HG03558 (cell line): ENCODE data around the gene SESN1.

Experiments
- ATAC-seq: cut with Tn5 transposase; IDR thresholded peaks from one replicate; pipeline ENCODE4 v1.9.1; 2021; ENCODE audit warnings: moderate number of reproducible peaks; ENCODE audit not compliant: unreplicated experiment; ENCODE audit errors: extremely low read depth

The SESN1 gene

DNA sequence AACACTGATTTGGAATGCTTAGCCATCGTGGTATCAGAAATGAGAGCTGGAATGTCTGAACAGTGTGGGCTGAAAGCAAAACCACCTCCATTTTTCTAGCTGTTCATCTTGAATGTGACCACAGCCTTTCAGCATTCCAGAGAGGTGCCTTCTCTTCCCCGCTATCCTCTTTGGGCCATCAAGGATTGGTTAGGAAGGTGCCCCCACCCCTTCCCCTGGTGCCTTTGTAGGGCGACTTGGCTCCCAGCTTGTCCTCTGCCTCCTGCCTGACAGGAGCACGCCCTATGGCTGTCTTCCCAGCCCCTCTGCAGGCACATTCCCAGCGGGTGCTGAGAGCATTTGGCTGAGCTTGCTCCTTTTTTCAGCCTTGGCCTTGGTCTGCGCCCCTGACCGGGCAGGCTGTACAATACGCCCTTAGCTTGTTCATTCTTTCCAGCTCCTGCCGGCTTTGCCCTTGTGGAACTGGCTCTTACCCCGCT, 148.9 kb downstream of the SESN1 start:
- no peak for ATAC-seq

DNA sequence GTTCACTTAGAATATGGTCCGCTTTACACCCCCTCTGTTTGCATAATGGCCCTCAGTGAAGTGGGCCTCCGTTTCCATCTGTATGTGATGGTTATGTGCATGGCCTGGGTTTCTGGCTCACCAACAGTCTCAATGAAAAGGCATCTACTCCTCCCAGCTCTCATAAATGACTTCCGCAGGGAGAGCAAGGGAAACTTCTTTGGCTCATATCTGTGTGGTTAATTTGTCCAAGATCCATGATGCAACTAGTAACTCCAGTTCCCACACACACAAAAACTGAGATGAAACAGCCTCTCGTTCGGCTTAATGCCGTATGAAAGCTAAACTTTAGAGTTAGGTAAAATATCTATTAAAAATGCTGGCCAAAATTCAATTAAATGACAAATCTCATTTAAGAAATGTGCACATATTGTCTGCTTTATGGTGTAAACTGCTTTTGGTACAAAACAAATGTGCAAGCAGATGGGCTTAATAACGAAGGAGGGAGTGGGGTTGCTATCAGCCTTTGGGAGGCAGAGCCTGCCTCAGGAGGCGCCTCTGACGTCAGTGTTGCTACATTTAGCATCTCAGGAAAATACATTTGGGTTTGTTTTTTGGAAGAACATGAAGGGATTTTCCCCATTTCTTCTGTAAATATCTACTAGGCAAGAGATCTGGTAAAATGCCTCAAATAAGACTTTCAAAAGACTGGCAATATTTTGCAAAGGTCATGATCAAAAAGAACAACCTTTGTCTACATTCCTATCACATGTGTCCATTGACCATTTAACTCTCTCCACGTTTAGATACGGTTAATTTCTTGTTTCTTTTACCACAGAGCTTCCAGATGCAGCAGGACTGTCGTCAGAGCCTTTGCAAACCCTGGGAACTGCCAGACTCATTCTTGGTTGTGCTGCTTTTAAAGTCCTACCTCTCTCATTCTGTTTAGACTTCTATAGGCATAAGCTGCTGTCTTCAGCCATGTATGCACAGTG, 149.7 kb downstream of the SESN1 start:
- ATAC-seq = no peak

DNA sequence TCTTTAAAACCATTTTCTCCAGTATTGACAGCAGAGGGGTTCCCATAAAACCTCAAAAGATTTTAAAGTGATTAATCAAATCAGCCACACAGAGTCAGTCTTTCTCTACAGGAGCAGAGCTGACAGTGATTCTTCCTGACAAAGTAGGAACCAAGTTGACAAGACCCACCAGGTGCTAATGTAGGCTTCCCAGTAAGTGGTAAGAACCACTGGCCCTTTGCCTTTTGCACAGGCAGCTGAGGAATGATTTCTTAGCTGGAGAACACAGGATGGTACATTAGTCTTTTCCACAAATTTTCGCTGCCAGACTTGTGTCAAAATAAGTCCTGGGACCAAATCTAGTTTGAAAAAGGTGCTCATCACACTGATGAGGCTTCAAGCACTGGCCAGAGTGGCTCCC, 150.6 kb downstream of the SESN1 start:
- ATAC-seq = no peak

DNA sequence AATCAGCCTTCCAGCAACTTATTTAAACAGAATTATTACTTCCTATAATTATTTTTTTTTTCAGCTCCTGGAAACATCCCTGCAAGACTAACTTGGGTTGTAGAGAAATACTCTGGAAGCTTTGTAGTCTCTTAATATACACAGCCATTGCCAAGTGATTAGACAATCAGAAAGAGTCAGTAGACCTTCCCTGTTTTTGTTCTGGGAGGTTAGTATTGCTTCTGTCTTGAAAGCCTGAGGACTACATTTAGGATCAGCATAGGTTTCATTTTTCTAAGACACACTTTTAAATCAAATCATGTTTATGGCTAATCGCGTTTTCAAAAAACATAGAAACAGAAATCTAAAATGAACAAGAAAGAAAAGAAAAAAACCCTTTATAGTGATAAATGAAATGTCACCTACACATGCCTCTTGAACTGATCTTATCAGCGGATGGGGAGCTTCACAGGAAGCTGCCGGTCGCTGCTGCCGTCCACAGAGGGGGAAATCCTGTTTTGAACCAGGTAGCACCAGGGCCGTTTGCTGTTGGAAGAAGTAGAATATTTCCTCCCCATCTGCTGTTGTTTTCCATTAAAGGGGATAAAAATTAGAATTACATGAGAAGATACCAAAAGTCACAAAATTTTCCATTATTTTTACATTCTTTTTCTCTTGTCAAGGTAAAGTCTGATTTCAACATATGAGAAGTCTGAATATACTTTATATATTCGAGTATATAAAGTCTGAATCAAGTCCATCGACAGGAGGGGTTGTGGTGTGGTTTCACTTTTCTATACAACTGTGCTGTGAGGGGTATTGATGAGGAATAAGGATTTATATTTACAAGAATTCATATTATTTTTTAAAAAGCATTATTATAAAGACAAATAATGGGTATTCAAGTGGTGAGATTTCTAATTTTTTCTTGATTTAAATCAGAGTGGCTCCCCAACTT, 151.8 kb downstream of the SESN1 start:
- ATAC-seq = no peak

DNA sequence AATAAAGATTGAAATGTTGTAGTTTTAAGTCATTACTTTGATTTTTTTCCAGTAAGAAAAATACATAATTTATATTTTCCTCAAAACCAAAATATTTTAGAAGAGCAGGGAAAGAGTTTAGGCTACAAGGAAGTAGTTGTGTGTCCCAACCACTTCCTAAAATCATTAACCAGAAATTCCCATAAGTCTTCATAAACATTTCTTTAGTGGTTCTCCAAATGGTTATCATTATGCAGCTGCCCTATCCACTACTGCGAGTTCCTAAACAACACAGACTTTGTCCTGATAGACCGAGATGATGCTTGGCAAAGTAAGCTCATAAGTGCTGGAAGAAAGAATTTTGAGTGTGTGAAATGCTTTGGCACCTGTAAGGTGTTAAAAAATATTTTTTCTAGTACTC, 152.8 kb downstream of the SESN1 start:
- ATAC-seq = no peak

DNA sequence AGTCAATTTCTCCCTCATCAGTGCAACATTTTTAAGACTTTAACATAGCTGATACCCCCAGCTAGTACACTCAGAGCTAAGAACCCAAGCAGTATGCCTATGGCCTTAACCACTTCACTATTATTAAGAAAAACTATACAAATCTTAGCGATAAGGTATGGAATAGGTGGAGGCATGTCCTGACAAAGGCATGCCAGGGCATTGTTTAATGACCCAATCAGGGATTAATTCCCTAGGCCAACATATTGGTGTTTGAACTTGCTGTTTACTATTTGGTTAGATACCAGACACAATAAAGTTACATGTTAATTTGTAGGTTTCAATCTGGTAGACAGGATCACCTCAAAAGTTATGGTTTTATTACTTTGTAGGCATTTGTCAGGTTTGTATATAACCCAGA, 153.4 kb downstream of the SESN1 start:
- ATAC-seq = no peak

DNA sequence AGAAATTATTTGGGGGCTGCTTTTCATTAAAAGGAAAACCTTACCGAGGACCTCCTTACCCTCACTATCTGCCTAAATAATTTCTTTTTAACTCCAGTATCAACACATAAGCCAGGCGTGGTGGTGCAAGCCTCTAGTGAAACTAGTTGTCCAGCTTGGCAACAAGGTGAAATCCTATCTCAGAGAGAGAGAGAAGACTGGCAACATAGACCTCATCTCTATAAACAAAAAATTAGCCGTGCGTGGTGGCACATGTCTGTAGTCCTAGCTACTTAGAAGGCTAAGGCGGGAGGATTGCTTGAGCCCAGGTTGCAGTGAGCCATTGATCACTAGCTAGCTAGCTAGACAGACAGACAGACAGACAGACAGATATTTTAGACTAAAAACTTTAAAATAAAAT, 153.9 kb downstream of the SESN1 start:
- no peak for ATAC-seq

DNA sequence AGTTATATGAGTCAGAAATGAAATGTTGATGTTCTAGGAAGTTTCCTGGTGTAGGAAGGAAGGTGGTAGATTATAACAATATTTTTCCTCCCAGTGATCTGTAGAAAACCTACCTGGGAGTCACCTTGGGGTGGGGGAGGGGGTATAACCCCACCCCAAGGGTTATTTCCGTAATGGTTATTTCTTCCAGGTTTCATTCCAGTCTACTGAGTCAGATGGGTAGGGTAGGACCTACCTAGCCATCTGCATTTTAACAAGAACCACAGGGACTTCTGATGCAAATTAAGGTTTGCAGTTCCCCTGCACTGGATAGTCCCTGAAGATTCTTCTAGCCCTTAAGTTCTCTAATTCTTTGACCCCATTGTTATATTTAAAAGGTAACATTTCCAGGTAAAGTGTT, 157.5 kb downstream of the SESN1 start:
- no peak for ATAC-seq
